ENCODE results near the gene PIP5K1B.

- TF ChIP-seq, protein P1, sequence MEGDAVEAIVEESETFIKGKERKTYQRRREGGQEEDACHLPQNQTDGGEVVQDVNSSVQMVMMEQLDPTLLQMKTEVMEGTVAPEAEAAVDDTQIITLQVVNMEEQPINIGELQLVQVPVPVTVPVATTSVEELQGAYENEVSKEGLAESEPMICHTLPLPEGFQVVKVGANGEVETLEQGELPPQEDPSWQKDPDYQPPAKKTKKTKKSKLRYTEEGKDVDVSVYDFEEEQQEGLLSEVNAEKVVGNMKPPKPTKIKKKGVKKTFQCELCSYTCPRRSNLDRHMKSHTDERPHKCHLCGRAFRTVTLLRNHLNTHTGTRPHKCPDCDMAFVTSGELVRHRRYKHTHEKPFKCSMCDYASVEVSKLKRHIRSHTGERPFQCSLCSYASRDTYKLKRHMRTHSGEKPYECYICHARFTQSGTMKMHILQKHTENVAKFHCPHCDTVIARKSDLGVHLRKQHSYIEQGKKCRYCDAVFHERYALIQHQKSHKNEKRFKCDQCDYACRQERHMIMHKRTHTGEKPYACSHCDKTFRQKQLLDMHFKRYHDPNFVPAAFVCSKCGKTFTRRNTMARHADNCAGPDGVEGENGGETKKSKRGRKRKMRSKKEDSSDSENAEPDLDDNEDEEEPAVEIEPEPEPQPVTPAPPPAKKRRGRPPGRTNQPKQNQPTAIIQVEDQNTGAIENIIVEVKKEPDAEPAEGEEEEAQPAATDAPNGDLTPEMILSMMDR (IDR thresholded peaks at IDR 0.05) = no peak
- no peak for TF ChIP-seq POLR2A (IDR thresholded peaks at IDR 0.05)
These were observed 235.5 kb downstream of the PIP5K1B start for GRCh38 chr9:68940573-68940972.
